NCI-H2107 treated with DMSO at 0.1 percent for 48 hours (cell line): Measurements from ENCODE around the gene CD244.
"Not testable (repeated sequence)": the region's sequence is repeated elsewhere in the genome, so short reads cannot be mapped to it uniquely, and the experiment has no call there.

ENCODE experiments used
- DNase-seq: peaks from one replicate; lab custom pipeline; 2025; ENCODE audit not compliant: unreplicated experiment; lab: John Stamatoyannopoulos, UW

CD244 gene

GRCh38 chr1:160862203-160863060 lies at the start of gene CD244:
Gene CD244, minus strand, starts transcription at chr1:160862887. Its CDS starts 210 bp downstream, at chr1:160862677.
- DNase-seq: no peak

GRCh38 chr1:160911925-160912324 lies 49.2 kb upstream of the CD244 start:
- no peak for DNase-seq

GRCh38 chr1:160911441-160911840 lies 48.8 kb upstream of the CD244 start:
- DNase-seq: no peak

DNA sequence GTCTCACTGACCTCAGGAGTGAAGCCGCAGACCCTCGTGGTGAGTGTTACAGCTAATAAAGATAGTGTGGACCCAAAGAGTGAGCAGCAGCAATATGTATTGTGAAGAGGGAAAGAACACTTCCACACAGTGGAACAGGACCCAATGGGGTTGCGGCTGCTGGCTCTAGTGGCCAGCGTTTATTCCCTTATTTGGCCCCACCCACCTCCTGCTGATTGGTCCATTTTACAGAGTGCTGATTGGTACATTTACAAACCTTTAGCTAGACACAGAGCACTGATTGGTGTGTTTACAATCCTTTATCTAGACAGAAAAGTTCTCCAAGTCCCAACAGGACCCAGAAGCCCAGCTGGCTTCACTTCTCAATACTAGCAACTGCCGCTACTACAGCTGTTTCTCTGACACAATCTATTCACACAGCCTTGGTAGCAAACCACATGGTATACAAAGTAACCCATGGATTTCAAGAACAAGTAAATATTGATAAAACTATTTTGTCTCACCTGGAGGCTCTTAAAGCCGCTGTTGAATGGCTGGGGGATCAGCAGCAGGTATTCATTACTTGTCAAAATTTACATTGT lies 47.6 kb upstream of the CD244 start:
- DNase-seq: no peak

DNA sequence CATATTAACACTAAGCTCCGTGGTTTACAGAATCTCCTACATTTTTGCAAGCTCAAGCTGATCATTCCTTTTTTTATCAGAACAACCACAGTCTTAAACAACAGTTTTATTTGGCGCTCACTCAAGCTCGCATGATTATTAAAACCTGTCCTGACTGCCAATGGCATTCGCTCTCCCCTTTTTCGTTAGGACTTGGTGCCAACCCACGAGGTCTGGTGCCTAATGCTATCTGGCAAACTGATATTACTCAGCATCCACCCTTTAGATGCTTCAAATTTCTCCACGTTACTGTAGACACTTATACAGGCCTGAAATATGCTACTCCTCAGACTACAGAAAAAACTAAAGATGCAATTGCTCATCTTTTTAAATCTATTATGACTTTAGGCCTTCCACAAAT lies 45.3 kb upstream of the CD244 start:
- DNase-seq: no peak

DNA sequence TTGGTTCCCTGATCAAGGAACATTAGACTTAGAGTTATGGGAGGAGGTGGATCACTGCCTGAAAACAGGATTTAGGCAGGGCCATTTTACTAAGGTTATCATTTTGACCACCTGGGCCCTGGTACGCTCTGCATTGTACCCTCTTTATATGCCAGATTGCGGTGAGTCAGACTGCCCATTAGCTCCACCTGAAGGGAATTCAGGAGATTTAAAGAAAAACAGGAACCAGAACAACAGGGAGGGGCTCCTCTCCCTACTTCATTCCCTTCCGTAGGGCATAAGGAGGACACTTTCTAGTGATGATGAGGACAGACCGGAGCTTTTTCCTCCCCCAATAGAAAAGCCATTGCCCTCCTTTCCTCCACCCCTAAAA lies 42.9 kb upstream of the CD244 start:
- no peak for DNase-seq

GRCh38 chr1:160904783-160905616 lies 42.3 kb upstream of the CD244 start:
- DNase-seq: no peak

- DNase-seq: not testable (repeated sequence)
Measured at GRCh38 chr1:160902251-160902650, 39.6 kb upstream of the CD244 start.

GRCh38 chr1:160901768-160902167 lies 39.1 kb upstream of the CD244 start:
- no peak for DNase-seq

GRCh38 chr1:160900683-160901082 lies 38.0 kb upstream of the CD244 start:
- DNase-seq: not testable (repeated sequence)

- not testable (repeated sequence) for DNase-seq
Measured at GRCh38 chr1:160894368-160895135, 31.9 kb upstream of the CD244 start.

GRCh38 chr1:160891474-160891873 lies 28.8 kb upstream of the CD244 start:
- DNase-seq: no peak

- DNase-seq: no peak
Measured at GRCh38 chr1:160888926-160889325, 26.2 kb upstream of the CD244 start.

GRCh38 chr1:160887071-160887470 lies 24.4 kb upstream of the CD244 start:
- DNase-seq: no peak

DNA sequence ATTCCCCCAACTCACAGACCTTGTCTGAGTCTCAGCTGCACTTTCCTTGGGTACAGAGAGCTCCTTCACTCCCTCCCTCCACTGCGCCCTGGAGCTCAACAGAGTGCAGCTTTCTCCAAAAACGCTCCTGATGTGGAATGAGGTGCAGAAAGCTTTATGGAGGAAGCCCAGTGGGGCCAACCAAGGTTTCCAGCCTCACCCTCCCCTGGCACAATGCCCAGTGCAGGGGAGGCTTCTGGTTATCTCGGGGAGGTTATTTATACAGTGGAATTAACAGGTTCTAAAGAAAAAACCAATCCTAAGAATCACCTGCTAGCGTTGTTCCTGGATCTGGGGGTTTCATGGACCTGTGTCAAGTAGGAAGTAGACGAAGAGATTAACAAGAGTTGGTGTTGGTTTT lies 22.4 kb upstream of the CD244 start, which contains the start of gene ITLN1:
TSS of gene ITLN1 (minus strand) at position 139 of the 400 bp plus-strand sequence. CDS start 303 bp downstream, outside the sequence.
- no peak for DNase-seq

- DNase-seq: no peak
Measured at GRCh38 chr1:160884579-160884978, 21.9 kb upstream of the CD244 start.

- no peak for DNase-seq
Measured at GRCh38 chr1:160883581-160884513, 21.2 kb upstream of the CD244 start.

DNA sequence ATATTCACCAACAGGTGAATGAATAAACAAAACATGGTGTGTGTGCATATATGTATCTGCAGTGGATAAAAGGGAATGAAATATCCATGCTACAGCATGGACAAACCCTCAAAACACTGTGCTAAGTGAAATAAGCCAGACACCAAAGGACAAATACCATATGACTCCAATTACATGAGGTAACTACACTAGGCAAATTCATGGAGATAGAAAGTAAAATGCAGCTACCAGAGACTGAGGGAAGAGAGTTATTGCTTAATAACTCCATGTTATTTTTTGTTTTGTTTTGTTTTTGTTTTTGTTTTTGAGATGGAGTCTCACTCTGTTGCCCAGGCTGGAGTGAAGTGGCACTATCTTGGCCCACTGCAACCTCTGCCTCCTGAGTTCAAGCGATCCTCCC lies 19.9 kb upstream of the CD244 start:
- no peak for DNase-seq

DNA sequence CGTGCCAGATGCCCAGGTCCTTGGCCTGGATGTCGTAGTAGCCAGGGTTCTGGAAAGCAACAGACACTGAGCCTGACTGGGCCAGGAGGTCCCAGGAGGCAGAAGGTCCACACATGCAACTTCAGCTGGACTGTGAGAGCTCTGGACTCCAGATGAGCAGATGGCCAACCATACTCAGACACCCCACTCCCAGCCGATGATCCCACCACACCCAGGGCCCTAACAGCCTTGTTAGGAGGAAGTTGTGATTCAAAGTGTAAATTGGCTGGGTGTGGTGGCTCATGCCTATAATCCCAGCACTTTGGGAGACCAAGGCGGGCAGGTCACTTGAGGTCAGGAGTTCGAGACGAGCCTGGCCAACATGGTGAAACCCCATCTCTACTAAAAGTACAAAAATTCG lies 18.6 kb upstream of the CD244 start:
- not testable (repeated sequence) for DNase-seq

DNA sequence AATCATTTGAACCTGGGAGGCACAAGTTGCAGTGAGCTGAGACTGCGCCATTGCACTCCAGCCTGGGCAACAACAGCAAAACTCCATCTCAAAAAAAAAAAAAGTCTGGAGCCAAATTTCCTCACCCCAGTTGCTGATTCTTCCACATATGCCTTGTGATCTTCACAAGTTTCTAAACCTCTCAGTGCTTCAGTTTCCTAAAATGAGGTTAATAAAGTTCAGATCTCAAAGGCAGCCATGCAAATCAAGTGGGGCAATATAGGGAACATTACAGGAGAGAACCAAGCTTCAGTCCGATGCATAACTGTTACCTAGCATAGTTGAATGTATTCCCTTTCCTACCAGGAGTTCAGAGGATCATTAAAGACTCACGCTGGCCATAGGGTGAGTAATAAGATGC lies 17.5 kb upstream of the CD244 start:
- DNase-seq: no peak
